GM12892 (cell line): ENCODE data around the gene LETMD1.

Source experiments
- POLR2A ChIP-seq: IDR thresholded peaks from 2 replicates; pipeline ENCODE4 v1.6.1; 2011; ENCODE audit warnings: low read depth, low read length, control low read depth
- POLR2AphosphoS5 ChIP-seq: IDR thresholded peaks from 2 replicates; pipeline ENCODE4 v1.6.1; 2011; ENCODE audit warnings: low read depth, low read length, control low read depth
- TAF1 ChIP-seq: IDR thresholded peaks from 2 replicates; pipeline ENCODE4 v1.6.1; 2011; ENCODE audit warnings: low read depth, mild to moderate bottlenecking, control low read depth, low read length, borderline replicate concordance

DNA sequence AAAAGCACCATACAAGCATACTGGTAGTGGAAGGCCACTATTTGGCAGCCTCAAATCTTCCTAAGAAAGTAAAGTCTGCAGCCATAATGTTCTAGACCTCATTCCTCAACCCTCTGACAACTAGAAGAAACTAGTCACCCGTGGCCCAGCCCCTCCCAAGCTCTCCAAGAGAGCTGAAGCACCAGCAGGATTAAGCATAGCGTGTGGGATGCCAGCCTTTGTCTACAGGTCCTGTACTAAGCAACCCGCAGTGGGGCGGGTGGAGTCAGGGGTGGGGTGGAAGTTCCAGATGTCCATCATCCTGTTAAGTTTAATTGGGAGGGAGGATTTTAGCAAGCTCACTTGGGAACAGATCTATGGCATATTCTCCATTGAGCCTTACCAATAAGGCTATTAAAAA, 36.2 kb upstream of the LETMD1 start:
- TF ChIP-seq POLR2AphosphoS5 (no peak), POLR2A (no peak), TAF1 (no peak)
